Inferior parietal cortex (tissue), 1 donor: ENCODE data around the gene AUH.

Source experiments
- DNase-seq: peaks from one replicate; pipeline ENCODE4 v3.0.0-alpha.2; 2016; ENCODE audit errors: extremely low spot score

Gene AUH

GRCh38 chr9:91295357-91295756, 66.4 kb downstream of the AUH start:
- DNase-seq: no peak

GRCh38 chr9:91291866-91292265, 69.9 kb downstream of the AUH start:
- no peak for DNase-seq

GRCh38 chr9:91289244-91289643, 72.5 kb downstream of the AUH start:
- no peak for DNase-seq

DNA sequence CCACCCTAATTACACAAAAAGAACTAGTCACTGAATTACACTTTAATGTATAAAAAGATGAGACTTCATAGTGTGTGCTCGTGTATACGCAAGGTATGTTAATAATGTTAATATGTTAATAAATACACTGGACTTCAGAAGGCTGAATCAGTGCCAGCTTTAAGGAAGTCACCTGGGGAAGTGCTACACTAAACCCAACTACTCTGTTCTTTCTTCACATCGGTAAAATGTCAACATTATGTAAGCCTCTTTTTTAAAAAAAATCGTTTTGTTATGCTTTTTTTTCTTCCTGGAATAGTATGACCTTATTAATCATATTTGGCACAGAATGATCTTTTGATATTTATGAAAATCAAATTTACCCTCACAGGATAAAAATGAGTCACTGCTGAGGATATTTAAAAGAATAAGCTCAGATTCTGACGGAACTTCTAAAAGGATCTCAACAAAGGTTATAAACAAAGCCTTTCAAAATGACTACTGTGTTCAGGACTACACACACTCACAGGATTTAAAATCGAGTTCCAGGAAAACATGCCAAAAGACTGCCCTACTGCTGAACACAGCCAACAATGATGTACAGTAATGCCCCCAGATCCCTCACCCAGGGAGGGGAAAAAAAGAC, 75.9 kb downstream of the AUH start:
- no peak for DNase-seq

DNA sequence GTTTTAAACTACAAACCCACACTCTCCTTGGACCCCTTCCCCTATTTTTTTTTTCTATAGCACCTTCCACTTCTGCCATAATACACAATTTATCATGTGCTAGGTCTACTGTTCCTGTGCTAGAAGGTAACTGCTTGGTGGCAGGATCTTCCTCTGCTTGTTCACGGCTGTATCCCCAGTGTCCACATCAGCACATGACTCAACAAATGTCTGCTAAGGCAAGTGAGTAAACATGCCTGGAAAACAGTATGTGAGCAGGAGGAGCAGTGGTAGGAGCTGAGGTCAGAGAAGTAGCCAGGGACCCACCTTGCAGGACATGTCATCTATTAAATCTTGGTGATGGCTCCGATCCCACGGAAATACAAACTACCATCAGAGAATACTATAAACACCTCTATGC, 79.4 kb downstream of the AUH start:
- DNase-seq: no peak

- no peak for DNase-seq
Measured at GRCh38 chr9:91279296-91280204, 82.2 kb downstream of the AUH start.

DNA sequence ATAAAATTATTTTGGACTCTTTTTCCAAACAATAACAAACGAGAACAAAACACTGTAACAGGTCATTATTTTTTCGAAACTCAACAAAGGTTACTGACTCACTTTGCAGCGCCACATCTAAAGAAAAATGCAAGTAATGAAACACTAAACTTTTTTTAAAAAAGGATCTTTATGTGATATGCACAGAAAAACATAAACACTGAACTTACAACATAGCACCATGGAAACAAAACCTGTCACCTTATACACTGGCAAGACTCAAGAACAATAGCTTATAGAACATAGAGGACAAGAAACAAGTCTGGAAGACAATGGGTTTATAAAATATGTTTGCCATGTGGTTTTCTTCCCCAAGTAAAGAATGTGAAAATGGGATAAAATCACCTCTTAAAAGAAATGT, 85.2 kb downstream of the AUH start:
- DNase-seq: no peak

DNA sequence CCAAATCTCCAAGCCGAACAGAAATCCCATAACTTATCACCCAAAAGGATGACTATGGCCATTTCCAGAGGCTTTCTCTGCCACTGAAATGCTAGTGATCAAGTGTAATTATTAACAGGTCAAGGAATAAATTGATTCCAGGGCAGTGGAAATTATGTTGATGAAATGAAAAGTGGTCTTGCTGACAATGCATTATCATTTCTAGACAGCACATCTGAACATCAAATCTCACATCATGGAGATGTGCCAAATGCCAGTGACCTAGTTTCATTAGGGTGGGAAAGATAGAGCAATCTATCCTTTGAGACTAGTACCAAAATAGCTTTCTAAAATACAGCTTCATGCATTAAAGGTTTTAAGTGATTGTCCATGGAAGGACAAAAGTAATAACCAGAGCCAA, 86.1 kb downstream of the AUH start:
- DNase-seq: no peak

DNA sequence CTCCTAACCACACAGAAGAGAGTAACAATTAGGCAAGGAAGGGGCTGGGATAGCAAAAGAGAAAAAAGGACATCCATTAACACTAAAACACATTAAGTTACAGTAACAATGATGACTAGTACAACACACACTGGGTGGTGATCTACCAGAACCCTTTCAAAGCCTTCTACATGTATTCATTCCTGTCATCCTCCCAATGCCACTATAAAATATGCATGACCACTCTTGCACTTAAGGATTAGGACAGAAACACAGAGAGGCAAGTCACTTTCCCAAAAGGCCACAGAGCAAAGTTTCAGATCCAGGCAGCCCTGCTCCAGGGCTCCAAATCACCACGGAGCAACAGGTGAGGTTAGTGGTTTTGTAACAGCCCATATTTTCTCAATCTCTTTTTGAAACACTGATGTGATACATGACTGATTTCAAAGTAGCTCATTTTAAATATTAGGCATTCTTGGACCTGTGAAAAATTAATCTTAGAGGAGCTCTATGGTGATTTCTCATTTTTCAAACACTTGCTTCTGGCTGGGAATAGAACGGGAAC, 86.7 kb downstream of the AUH start:
- no peak for DNase-seq

GRCh38 chr9:91273853-91274552, 87.7 kb downstream of the AUH start:
- DNase-seq: no peak

- no peak for DNase-seq
Measured at GRCh38 chr9:91271156-91271555, 90.6 kb downstream of the AUH start.

DNA sequence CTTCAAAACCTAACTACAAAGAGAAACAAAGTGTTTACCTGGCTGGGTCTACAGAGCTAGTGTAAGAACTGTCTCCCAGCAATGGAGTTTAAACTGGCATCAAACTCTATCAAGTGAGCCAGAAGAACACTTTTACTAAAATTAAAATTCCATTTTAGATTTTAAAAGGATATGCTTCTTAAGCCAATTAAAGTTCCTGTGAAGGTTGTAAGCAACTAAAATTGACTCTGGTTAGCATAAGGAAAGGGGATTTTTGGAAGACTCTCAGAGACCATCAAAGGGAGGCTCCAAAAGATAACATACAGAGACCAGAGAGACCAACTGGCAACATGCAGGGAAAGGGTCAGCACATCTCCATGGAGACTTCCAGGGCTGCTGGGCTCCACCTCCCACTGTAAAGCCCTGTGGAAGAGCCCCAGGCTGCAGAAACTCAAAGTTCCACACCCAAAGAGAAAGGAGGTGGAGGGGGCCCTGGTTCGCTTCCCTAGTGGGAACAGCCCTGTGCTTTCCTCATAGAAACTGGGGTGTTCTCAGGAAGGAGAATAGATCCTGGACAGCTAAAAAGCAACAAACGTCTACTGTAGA, 91.7 kb downstream of the AUH start:
- no peak for DNase-seq

GRCh38 chr9:91266448-91266847, 95.3 kb downstream of the AUH start:
- no peak for DNase-seq

- no peak for DNase-seq
Measured at GRCh38 chr9:91265514-91265913, 96.2 kb downstream of the AUH start.

DNA sequence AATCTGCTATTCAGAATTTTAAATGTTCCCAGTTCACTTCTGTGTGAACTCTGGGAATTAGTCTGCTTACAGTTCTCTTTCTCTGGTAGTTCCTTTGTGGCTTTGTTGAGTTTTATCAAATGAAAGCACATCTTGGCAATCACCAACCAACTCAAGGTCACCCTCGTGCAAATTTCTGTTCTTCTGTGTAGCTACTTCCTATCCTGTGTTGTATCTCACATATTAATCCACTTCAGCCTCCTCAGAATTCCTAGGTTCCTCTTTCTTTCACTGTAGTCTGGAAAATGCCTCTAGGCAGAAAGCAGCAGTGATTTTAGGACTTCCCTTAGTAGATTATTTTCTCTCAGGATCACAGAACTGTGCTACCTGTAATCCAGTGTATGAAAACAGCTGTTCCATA, 100.3 kb downstream of the AUH start:
- DNase-seq: no peak

- no peak for DNase-seq
Measured at GRCh38 chr9:91259162-91259561, 102.6 kb downstream of the AUH start.

GRCh38 chr9:91258451-91258850, 103.3 kb downstream of the AUH start:
- no peak for DNase-seq

DNA sequence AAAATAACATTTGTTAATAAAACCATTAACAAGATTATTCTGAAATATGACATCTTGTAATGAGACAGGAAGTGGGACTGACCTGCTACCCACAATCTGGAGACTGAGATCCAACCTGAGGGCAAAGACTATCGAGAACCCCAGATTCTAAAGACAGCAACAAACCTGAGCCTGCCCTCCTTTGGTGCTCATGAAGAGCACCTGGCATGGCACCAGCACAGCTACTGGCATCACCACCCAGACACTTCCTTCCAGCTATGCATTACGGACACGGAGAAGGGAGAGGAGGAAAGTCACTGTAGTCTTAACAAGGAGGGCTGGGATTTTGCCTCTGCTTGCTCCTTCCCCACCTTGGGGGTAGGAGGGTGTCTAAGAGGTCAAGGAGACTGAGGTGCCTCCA, 105.5 kb downstream of the AUH start:
- no peak for DNase-seq

DNA sequence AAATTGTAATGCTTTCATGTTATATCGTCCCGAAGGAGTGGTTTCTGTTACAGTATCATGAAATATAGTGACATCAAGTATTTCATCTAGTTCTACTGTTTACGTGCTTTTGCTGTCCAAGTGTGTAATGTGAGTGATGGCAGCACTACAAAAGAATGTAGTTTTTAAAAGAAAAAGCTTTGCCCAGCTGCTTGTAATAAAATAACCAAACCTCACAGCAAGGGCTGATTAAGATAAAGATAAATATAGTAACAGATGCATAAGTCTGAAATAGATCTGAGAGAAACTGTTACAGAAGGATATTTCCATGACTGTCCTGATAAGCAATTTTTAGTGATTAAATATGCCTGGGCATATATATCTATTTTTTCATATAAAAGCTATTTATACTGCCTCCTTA, 106.4 kb downstream of the AUH start:
- no peak for DNase-seq

DNA sequence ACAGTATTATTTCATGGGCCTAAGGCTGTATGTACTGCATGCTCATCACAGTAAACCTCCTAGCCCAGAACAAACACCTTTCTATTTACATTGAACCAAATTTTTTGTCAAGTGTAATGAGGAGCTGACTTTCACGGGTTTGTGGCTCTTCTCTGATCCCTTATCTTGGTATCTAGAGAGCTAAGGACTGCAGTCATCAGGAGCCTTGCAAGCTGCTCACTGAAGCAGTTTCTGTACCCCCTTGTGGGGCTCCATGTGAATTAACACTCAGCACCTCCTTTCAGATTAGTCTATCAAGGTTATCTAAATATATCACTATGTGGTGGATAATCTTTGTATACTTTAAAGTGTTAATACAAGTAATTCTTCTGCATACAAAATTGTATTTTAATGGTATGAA, 108.2 kb downstream of the AUH start:
- no peak for DNase-seq

DNA sequence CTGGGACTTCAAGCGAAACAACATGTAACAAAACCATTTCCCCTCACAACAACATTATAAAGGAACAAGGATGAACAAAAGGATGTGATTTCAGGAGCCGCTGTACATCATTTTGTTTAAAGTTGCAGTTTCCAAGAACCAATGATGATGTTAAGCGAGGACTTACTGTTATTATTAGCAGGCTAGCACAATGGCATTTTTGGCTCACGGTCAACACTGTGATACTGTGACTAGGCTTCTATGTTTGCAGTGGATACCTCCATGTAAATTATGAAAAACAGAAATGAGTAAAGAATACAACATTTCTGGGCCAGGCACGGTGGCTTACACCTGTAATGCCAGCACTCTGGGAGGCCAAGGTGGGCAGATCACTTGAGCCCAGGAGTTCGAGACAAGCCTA, 113.0 kb downstream of the AUH start:
- DNase-seq: no peak

DNA sequence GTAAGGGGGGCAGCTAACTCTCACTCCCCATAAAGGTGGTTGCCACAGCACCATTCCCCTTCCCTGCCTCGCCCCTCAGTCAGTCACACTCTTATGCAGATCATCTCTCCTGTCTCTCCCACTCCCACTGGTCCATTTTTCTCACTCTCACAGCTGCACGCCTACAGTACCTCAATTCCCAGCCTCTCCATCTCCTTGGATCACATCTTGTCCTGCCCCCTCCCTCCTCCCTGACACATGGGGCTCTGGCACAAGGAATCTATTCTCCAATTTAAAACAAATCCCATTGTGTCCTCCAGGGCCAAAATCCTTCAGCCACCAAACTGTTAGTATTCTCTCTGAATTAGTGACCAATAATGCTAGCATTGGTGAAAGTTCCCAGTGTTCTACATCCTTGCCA, 114.4 kb downstream of the AUH start:
- peak; percentile 11 for DNase-seq
